ENCODE measurements around the gene AFG3L2. TPM values are rescaled to one million over a fixed set of nuclear protein-coding genes. Genes with fewer than 3 reads are reported as not detected.

Gene AFG3L2
- total and polyA plus RNA-seq, 9 of the 15 experiments (the other 6 are each of a cell fraction or from before 2014, with no cell fraction given): 24.1 to 109 (median 84.0) TPM

GRCh38 chr18:12296087-12296403, 81.0 kb downstream of the AFG3L2 start (continued):
- TF ChIP-seq MGA (IDR thresholded peaks at IDR 0.05) (peak; percentile 68), ZBTB26 (CRISPR knock-in tag; IDR thresholded peaks at IDR 0.05) (no peak), SIN3A (IDR thresholded peaks at IDR 0.05; ENCODE audit: borderline replicate concordance in 2 of 2, control insufficient read depth in 1 of 2, low read depth in 2 of 2, low read length in 2 of 2) (no peak), HDAC1 (IDR thresholded peaks at IDR 0.05) (no peak), SMARCE1 (IDR thresholded peaks at IDR 0.05) (peak; percentile 21; the same call in 1 of the 2 replicates), RBFOX2 (IDR thresholded peaks at IDR 0.05; ENCODE audit: low read depth, low read length) (0 out of 2 replicates have a peak, but pooled peaks have one; percentile 22), FOSL1 (tag; conservative IDR thresholded peaks at IDR 0.05) (peak; percentile 85), RHOXF2B (CRISPR knock-in tag; conservative IDR thresholded peaks at IDR 0.05) (no peak), ZNF146 (CRISPR knock-in tag; IDR thresholded peaks at IDR 0.05; ENCODE audit: unreplicated experiment) (no peak), HMGXB4 (CRISPR knock-in tag; IDR thresholded peaks at IDR 0.05) (no peak), JUND (IDR thresholded peaks at IDR 0.05; ENCODE audit: borderline replicate concordance, low read depth, low read length) (peak; percentile 57; the same call in 1 of the 2 replicates), JUND (tag; IDR thresholded peaks at IDR 0.05; ENCODE audit: borderline replicate concordance, low read depth, low read length) (peak; percentile 27; the same call in 1 of the 3 replicates), ZNF224 (CRISPR knock-in tag; IDR thresholded peaks at IDR 0.05) (no peak)
